Caco-2 (cell line): Measurements from ENCODE around the gene MOK. TPM values are rescaled to one million over a fixed set of nuclear protein-coding genes. Genes with fewer than 3 reads are reported as not detected.

Source experiments
- BruUV-seq: library from RNA; stranded (reverse); fragments of 400-500 nt; replicated peaks from 2 replicates; lab custom pipeline; 2021; lab: Mats Ljungman, UMichigan
- CTCF ChIA-PET: fragments of 300-600 bp; sonication (Branson Sonifier 250); formaldehyde crosslinking; loops from one replicate; lab custom pipeline; 2022; ENCODE audit warnings: antibody characterized with exemption; lab: Charles Lee
- POLR2A ChIA-PET: fragments of 300-600 bp; sonication (Branson Sonifier 250); formaldehyde crosslinking; loops from one replicate; lab custom pipeline; 2022; ENCODE audit warnings: antibody characterized with exemption; lab: Charles Lee
- DNase-seq, 2 experiments: peaks; one replicate each; pipeline versions ENCODE4 v3.0.0 to v3.0.0-alpha.2; 2020 to 2022
- H3K27me3 ChIP-seq: replicated peaks from 2 replicates; pipeline ENCODE4 v1.6.0; 2011; ENCODE audit warnings: low read length; ENCODE audit not compliant: control insufficient read depth, insufficient read depth
- H3K36me3 ChIP-seq: 2 replicates; pipeline ENCODE4 v1.5.1; 2011; ENCODE audit warnings: low read length; ENCODE audit not compliant: control insufficient read depth, insufficient read depth
- H3K4me1 ChIP-seq: fragments of 250-450 bp; sonication (Bioruptor Pico); 2 replicates; pipeline ENCODE4 v1.5.1; 2020; ENCODE audit warnings: mild to moderate bottlenecking
- H3K4me3 ChIP-seq: 2 replicates; pipeline ENCODE4 v1.5.1; 2011; ENCODE audit warnings: low read depth, mild to moderate bottlenecking, control low read depth, low read length
- H3K9me3 ChIP-seq: fragments of 250-450 bp; sonication (Bioruptor Pico); 2 replicates; pipeline ENCODE4 v1.5.1; 2020; ENCODE audit warnings: mild to moderate bottlenecking, moderate library complexity
- H3K27ac Mint-ChIP-seq: one replicate; pipeline ENCODE4 v1.8.0; 2022; ENCODE audit warnings: mixed read lengths; ENCODE audit not compliant: unreplicated experiment
- H3K27me3 Mint-ChIP-seq: one replicate; pipeline ENCODE4 v1.8.0; 2022; ENCODE audit warnings: mixed read lengths; ENCODE audit not compliant: insufficient read depth, unreplicated experiment
- H3K36me3 Mint-ChIP-seq: one replicate; pipeline ENCODE4 v1.8.0; 2022; ENCODE audit warnings: mild to moderate bottlenecking, mixed read lengths; ENCODE audit not compliant: insufficient read depth, unreplicated experiment
- H3K4me1 Mint-ChIP-seq: one replicate; pipeline ENCODE4 v1.8.0; 2022; ENCODE audit warnings: low read depth, mixed read lengths; ENCODE audit not compliant: unreplicated experiment
- H3K4me3 Mint-ChIP-seq: one replicate; pipeline ENCODE4 v1.8.0; 2022; ENCODE audit warnings: mild to moderate bottlenecking, moderate library complexity, mixed read lengths; ENCODE audit not compliant: unreplicated experiment
- H3K9me3 Mint-ChIP-seq: one replicate; pipeline ENCODE4 v1.8.0; 2022; ENCODE audit warnings: mixed read lengths; ENCODE audit not compliant: unreplicated experiment
- CTCF ChIP-seq, 2 experiments: fragments of 200-600 bp in 1 of 2; IDR thresholded peaks; 1 replicate in 1 of 2; 2 replicates in 1 of 2; pipeline versions ENCODE4 v1.5.1 to v1.8.0; 2011 to 2022; ENCODE audit warnings: antibody characterized with exemption in 1 of 2, control low read depth in 1 of 2, inconsistent platforms in 1 of 2, low read depth in 1 of 2, low read length in 1 of 2, mild to moderate bottlenecking in 1 of 2, moderate library complexity in 1 of 2; ENCODE audit not compliant: insufficient read depth in 1 of 2, severe bottlenecking in 1 of 2, unreplicated experiment in 1 of 2
- intact Hi-C: fragments of 100-400 bp; cut with micrococcal nuclease; formaldehyde crosslinking; loops from one replicate; pipeline ENCODE4 v1.10.0; 2022; ENCODE audit not compliant: unreplicated experiment
- total RNA-seq: library from RNA; stranded (reverse); gene quantifications from 2 replicates; pipeline ENCODE4 v1.2.3, GENCODE V29; 2022

MOK gene
- total RNA-seq, 1 experiment from 2014 or later = 1.4 TPM

- H3K4me3 Mint-ChIP-seq = no peak overlapping the region
- H3K4me3 ChIP-seq = no peak overlapping the region
- no peaks in the 10 kb centered on the region for H3K4me1 ChIP-seq
- no TSS peak for BruUV-seq
- no peaks in the 10 kb centered on the region for H3K27me3 Mint-ChIP-seq
- no peak overlapping the region for H3K27ac Mint-ChIP-seq
- H3K36me3 Mint-ChIP-seq = no peaks in the 10 kb centered on the region
- DNase-seq = no peak
- H3K4me1 Mint-ChIP-seq = no peaks in the 10 kb centered on the region
- intact Hi-C loops = no loop called here
- H3K36me3 ChIP-seq = no peaks in the 10 kb centered on the region
- ChIA-PET POLR2A (no interaction called here), CTCF (no interaction called here)
- H3K27me3 ChIP-seq = no peaks in the 10 kb centered on the region
- H3K9me3 Mint-ChIP-seq = no peaks in the 10 kb centered on the region
- TF ChIP-seq CTCF (IDR thresholded peaks at IDR 0.05; ENCODE audit: insufficient read depth in 1 of 2, low read depth in 1 of 2, low read length in 1 of 2, severe bottlenecking in 1 of 2, unreplicated experiment in 1 of 2) = no peak
- H3K9me3 ChIP-seq = no peaks in the 10 kb centered on the region
Measured at GRCh38 chr14:102219316-102219715, 85.6 kb downstream of the MOK start.

DNA sequence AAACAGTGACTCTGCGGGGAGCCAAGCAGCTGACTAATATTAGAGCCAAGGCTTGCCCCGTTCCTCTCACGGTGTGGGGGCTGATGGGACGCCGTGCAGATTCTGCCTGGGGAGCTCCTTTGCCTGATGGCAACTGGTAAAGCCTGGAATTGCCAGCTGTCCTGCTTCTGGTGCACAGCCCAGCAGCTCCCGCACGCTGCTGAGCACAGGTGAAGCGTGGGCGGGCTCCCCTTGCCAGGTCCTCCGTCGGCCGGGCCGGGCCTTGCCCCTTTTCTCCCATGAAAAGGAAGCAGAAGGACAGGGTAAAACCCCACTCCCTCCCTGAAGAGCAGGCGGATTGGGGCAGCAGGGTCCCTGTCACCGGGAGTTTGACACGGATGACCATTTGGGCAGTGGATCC, 86.3 kb downstream of the MOK start:
- Histone ChIP-seq H3K27me3 (no peaks in the 10 kb centered on the region), H3K9me3 (no peaks in the 10 kb centered on the region), H3K4me3 (no peak overlapping the region), H3K4me1 (no peaks in the 10 kb centered on the region), H3K36me3 (no peaks in the 10 kb centered on the region)
- peaks cover 5% of the 10 kb centered on the region for H3K36me3 Mint-ChIP-seq
- H3K27me3 Mint-ChIP-seq = no peaks in the 10 kb centered on the region
- no peak for TF ChIP-seq CTCF (IDR thresholded peaks at IDR 0.05; ENCODE audit: insufficient read depth in 1 of 2, low read depth in 1 of 2, low read length in 1 of 2, severe bottlenecking in 1 of 2, unreplicated experiment in 1 of 2)
- H3K4me3 Mint-ChIP-seq = no peak overlapping the region
- H3K9me3 Mint-ChIP-seq = no peaks in the 10 kb centered on the region
- POLR2A ChIA-PET = no interaction called here
- intact Hi-C loops = no loop called here
- no peak overlapping the region for H3K27ac Mint-ChIP-seq
- DNase-seq = no peak
- no TSS peak for BruUV-seq
- no peaks in the 10 kb centered on the region for H3K4me1 Mint-ChIP-seq
- CTCF ChIA-PET = no interaction called here

GRCh38 chr14:102217987-102218421, 87.0 kb downstream of the MOK start:
- H3K4me1 ChIP-seq = no peaks in the 10 kb centered on the region
- Mint-ChIP-seq H3K27ac (no peak overlapping the region), H3K36me3 (peaks cover 8% of the 10 kb centered on the region), H3K27me3 (no peaks in the 10 kb centered on the region), H3K4me1 (no peaks in the 10 kb centered on the region), H3K9me3 (no peaks in the 10 kb centered on the region), H3K4me3 (no peak overlapping the region)
- BruUV-seq = no TSS peak
- intact Hi-C loops = no loop called here
- H3K4me3 ChIP-seq = no peak overlapping the region
- H3K27me3 ChIP-seq = no peaks in the 10 kb centered on the region
- POLR2A ChIA-PET = no interaction called here
- no peak for TF ChIP-seq CTCF (IDR thresholded peaks at IDR 0.05; ENCODE audit: insufficient read depth in 1 of 2, low read depth in 1 of 2, low read length in 1 of 2, severe bottlenecking in 1 of 2, unreplicated experiment in 1 of 2)
- no peaks in the 10 kb centered on the region for H3K36me3 ChIP-seq
- CTCF ChIA-PET = interaction anchor here (0.7 kb wide), 1 partner anchor 99 kb away, joined by 4 read pairs; no protein-coding TSS in a partner anchor
- H3K9me3 ChIP-seq = no peaks in the 10 kb centered on the region
- DNase-seq = no peak
